Epithelial cell of umbilical artery (primary cell): ENCODE measurements around the gene TCF7. TPM values are rescaled to one million over a fixed set of nuclear protein-coding genes. Genes with fewer than 3 reads are reported as not detected.

Source experiments
- total RNA-seq: library from RNA; depleted of rRNA; stranded (reverse); fragments of >200 nt; gene quantifications from 2 replicates; pipeline ENCODE4 v1.2.3, GENCODE V29; 2014

The TCF7 gene
- total RNA-seq, result 0.15 and 0.65 TPM in 2 replicates

GRCh38 chr5:134113902-134114875 is at the start of gene TCF7:
Gene TCF7 (plus strand): TSS chr5:134114681. CDS start chr5:134114907, 226 bp downstream.

GRCh38 chr5:134176511-134177368 is 62.3 kb downstream of the TCF7 start, which contains the start of gene SKP1:
Gene SKP1 (minus strand): TSS chr5:134176950. CDS start chr5:134174022, 2,928 bp downstream.

Other genes with a start within 250 kb of the TCF7 start
- gene C5orf15, start 146.1 kb upstream of the TCF7 start, total RNA-seq, result 29.6 and 40.3 TPM in 2 replicates
- 453 and 529 TPM in 2 replicates for gene VDAC1, start 109.7 kb upstream of the TCF7 start, total RNA-seq
- gene SKP1, start 62.3 kb downstream of the TCF7 start, total RNA-seq, result 142 and 259 TPM in 2 replicates
- gene PPP2CA, start 111.4 kb downstream of the TCF7 start, total RNA-seq, result 79.9 and 161 TPM in 2 replicates